HG03097 (cell line): ENCODE measurements around the gene TRIM38.
"Not testable (repeated sequence)": the region's sequence is repeated elsewhere in the genome, so short reads cannot be mapped to it uniquely, and the experiment has no call there.

ENCODE experiments used
- ATAC-seq: cut with Tn5 transposase; IDR thresholded peaks from one replicate; pipeline ENCODE4 v1.9.1; 2021; ENCODE audit not compliant: unreplicated experiment, low FRiP score

TRIM38 gene

DNA sequence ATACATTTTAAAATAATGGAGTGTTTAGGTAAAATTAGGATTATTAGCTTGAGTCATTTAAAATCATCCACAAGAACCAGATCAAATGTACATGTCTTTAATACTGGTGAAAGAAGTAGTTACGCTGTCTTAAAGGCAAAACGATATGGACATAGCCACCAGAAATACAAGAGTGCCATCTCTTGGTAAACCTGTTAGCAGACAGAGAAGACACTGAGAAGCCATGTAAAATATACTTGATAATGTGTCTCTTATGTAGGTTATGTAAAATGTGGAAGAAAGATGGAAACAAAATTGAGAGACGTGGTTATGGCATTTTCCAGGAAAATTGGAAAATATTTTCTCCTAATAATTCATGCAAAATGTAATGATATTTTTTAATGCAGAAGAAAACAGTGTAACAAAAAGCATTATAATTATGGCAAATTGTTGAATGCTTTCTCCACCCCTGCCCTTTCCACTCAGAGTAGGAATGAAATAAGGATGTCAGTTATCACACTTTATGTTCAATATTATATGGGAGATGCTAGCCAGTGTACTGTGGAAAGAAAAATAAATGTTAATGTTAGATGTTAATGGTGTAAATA, 19.9 kb upstream of the TRIM38 start:
- ATAC-seq = no peak

DNA sequence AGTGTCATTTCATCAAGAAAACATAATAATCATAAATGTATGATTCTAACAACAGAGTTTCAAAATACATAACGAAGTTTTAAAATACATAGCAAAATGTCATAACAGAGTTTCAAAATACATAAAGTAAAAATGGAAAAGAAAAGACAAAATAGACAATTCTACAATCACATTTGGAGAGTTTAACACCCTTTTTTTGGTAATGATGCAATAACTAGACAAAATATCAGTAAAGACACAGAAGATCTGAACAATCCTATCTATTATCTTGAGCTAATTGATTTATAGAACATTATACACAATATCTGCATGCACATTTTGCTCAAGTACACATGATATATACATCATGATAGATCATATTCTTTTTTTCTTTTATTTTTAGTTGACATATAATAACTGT, 18.7 kb upstream of the TRIM38 start:
- ATAC-seq = no peak

DNA sequence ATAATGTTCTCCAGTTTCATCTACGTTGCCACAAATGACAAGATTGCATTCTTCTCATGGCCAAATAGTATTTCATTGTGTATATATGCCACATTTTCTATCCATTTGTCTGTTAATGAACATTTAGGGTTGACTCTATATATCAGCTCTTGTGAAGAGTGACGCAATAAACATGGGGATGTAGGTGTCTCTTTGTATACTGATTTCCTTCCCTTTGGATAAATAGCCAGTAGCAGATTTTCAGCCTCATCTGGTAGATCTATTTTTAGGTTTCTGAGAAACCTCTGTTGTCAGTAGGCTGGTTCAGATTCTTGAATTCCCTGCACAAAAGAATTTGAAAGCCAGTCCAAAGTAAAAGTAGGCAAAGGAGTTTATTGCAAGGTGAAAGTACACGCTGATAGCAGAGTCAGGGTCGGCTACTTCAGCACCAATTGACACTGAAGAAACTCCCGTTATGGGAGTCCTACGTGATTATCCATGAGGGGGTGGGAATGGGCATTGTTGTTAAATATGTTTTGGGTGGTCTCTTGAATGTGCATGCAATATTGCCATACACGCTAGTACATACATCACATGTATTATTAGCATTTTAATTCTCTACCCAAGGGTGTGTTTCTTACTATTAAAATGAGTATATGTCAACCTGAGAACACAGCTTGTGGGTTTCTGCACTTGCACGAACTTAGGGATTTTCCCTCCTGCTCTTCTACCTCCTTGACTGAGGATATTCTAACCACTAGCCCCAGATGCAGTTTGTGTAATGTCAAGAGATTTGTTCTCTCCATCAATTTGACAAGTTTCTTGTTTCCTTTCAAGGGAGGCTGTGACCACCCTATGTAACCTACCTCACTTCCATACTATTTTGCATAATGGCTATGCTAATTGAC, 17.7 kb upstream of the TRIM38 start:
- peak; percentile 73 for ATAC-seq

DNA sequence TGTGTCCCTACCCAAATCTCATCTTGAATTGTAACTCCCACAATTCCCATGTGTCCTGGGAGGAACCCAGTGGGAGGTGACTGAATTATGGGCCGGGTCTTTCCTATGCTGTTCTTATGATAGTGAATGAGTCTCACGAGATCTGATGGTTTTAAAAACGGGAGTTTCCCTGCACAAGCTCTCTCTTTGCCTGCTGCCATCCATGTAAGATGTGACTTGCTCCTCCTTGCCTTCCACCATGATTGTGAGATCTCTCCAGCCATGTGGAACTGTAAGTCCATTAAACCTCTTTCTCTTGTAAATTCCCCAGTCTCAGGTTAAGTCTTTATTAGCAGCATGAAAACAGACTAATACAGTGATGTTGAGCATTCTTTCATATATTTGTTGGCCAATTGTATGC, 16.9 kb upstream of the TRIM38 start:
- ATAC-seq = not testable (repeated sequence)

DNA sequence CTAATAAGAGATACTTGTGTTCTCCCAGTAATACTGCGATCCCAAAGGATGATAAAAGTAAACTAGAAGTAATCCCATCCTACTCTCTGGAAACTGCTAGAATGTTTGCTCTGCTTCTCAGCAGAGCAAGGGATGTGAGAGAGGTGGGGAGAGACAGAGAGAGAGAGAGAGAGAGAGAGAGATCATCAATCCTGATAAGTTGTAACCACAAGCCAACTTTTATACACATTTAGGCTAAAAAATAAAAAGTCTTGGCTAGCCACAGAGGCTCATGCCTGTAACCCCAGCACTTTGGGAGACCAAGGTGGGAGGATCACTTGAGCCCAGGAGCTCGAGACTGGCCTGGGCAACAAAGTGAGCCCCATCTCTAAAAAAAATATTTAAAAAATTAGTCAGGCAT, 16.0 kb upstream of the TRIM38 start:
- no peak for ATAC-seq

DNA sequence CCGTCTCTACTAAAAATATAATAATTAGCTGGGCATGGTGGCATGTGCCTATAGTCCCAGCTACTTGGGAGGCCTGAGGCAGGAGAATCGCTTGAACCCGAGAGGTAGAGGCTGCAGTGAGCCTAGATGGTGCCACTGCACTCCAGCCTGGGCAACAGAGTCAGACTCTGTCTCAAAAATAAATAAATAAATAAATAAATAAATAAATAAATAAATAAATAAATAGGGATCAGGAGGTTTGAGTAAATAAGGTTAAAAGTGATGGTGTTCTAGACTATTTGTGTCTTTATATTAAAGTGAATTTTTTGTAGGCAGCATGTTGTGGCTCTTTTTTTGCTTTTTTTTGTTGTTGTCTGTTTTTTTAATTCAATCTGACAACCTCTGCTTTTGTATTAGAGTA, 15.1 kb upstream of the TRIM38 start:
- not testable (repeated sequence) for ATAC-seq

GRCh38 chr6:25949695-25950094, 12.9 kb upstream of the TRIM38 start:
- ATAC-seq = no peak

GRCh38 chr6:25950297-25950696, 12.3 kb upstream of the TRIM38 start:
- no peak for ATAC-seq

- ATAC-seq = no peak
Observed at GRCh38 chr6:25951296-25952032, 11.1 kb upstream of the TRIM38 start.

- no peak for ATAC-seq
Observed at GRCh38 chr6:25952535-25952934, 10.1 kb upstream of the TRIM38 start.

DNA sequence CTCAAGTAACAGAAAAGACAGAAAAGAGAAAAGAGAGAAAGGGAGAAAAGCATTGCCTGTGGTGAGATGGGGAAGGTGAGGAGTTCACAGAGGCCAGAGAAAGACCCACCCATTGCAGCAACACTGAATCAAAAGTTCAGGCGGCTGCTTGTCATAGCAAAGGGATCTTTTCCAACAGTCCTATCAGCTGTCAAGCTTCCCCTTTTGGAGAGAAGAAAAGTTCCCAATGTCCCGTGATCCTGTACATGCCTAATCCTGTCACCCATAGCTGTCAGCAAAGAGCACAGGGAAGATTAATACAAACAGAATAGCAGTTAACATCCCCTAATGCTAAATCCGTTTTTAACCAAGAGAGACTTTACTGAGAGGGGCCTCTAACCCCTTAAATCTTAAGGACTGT, 8.9 kb upstream of the TRIM38 start:
- no peak for ATAC-seq

GRCh38 chr6:25954756-25955155, 7.8 kb upstream of the TRIM38 start:
- no peak for ATAC-seq

DNA sequence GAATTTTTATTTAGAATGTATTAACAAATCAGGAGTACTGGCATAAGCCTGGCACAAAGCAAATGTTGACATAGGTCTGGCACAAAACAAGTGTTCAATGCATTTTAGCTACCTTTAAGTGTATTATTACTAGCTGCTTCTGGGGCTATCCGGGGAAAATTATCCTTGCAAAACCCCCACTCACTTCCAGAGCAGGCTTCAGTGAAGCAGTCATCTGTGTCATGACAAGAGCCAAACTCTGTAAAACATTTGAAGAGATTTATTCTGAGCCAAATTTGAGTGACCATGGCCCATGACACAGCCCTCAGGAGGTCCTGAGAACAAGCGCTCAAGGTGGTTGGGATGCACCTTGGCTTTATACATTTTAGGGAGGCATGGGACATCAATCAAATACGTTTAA, 6.4 kb upstream of the TRIM38 start:
- ATAC-seq = no peak

DNA sequence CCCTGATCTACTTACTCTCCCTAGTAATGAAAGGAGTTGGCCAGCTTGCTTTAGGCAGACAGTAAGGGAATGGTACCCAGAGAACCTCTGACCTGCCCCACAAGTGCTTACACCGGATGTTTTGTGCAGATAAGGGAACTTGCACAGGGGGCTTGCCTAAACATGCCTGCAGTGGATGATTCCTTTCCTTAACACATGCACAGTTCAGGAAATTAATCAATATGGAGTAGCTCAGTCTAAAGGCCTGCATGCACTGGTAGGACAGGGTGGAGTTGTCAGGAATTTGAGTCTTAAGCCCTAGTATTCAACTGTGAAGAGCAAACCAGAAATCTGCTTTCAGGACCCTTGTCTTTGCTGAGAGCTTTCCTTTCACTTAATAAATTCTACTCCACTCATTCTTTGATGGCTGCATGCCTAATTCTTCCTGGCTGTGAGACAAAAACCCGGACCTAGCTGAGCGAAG, 3.9 kb upstream of the TRIM38 start:
- ATAC-seq = no peak

GRCh38 chr6:25959890-25960536, 2.6 kb upstream of the TRIM38 start:
- no peak for ATAC-seq

GRCh38 chr6:25960734-25961133, 1.9 kb upstream of the TRIM38 start:
- no peak for ATAC-seq

DNA sequence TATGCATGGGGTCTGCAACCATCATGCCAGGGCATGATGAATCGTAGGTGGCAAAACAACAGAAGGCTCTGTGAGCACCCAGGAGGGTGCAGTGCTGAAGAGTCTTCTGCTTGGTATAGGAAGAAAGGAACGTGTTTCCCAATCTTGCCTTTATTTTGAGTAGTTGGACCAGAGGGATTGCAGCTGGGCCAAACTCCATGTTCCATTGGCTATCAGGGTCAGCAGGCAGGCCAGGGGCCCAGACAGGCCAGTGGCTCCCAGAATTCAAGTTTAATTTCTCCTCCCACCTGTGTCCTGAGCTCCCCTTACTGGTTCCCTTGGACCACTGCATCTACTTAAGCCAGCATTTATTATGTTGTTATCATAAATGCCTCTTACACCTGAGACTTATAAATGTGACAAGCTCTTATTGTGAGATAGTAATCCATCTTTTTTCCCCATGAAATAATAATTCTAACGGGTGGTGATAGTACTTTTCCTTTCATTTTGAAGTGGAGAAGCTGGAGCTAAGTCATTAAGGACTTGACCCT, 918 bp upstream of the TRIM38 start:
- no peak for ATAC-seq

DNA sequence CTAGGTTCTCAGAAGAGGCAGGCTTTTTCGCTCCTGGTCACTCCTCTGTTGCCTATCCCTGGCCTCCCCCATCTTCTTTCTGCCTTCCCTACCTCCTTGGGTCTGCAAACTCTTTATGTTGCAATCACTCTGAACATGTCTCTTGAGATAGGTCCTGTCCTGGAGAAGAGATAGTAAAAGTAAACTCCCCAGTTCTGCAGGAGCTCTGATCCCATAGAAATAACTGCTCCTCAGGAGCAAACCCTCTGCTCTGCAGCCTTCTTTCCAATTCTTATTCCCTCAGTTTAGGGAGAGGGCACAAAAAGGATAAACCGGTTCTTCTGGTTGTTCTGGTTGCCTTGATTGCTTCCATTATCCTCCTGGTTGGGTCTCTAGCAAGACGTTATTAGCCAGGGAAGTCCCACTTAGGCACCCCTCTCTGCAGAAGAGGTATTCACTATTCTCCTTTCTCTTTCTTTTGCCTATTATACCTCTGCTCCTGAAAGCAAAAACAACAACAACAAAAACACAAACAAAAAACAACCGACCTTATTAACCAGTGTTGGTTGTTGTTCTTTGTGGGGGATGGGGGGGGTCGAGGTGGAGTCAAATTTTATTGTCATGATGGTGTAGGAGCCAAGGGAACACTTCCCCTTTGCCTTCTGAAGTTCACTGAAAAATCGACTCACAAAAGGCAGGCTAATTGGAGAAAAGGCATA, 973 bp downstream of the TRIM38 start:
- no peak for ATAC-seq

DNA sequence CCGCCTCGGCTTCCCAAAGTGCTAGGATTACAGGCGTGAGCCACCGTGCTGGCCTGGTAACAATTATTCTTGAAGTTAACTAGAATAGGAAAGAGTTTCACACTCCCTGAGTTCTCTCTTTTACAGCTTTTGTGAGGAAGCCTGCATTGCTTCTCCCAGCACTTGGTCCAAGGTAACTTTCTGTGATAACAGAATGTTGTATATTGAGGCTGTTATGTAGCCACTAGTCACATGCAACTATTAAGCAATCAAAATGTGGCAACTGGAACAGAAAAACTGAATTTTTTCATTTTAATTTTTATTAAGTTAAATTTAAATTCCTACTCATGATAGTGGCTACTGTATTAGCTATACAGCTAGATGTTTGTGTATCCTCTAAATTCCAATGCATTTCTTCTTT, 2.5 kb downstream of the TRIM38 start:
- no peak for ATAC-seq

GRCh38 chr6:25966711-25967110, 4.1 kb downstream of the TRIM38 start:
- ATAC-seq = no peak
